AG04450 (cell line): ENCODE measurements around the gene FAM131A. TPM values are rescaled to one million over a fixed set of nuclear protein-coding genes. Genes with fewer than 3 reads are reported as not detected.

Source experiments
- CTCF ChIA-PET: fragments of 300-600, 350-600 bp; formaldehyde crosslinking; extraction: SDS; loops from one replicate; lab custom pipeline; 2022; ENCODE audit warnings: antibody characterized with exemption, inconsistent platforms; lab: Charles Lee
- POLR2A ChIA-PET: fragments of 350-600 bp; formaldehyde crosslinking; extraction: SDS; loops from one replicate; lab custom pipeline; 2021; ENCODE audit warnings: antibody characterized with exemption, inconsistent platforms; lab: Yijun Ruan, JAX
- DNase-seq: peaks from one replicate; pipeline ENCODE4 v3.0.0-alpha.2; 2011; ENCODE audit warnings: low read depth, low spot score
- H3K27ac ChIP-seq: one replicate; pipeline ENCODE4 v1.5.1; 2012; ENCODE audit warnings: low read depth, low read length, control low read depth
- H3K27me3 ChIP-seq: one replicate; pipeline ENCODE4 v1.6.0; 2012; ENCODE audit warnings: low read length; ENCODE audit not compliant: control insufficient read depth, insufficient read depth
- H3K4me3 ChIP-seq: 2 replicates; pipeline ENCODE4 v1.5.1; 2011; ENCODE audit warnings: mild to moderate bottlenecking, low read depth, low read length, control low read depth
- H3K9me3 ChIP-seq: 2 replicates; pipeline ENCODE4 v1.5.1; 2012; ENCODE audit warnings: low read length; ENCODE audit not compliant: control insufficient read depth, insufficient read depth
- polyA plus RNA-seq: library from polyadenylated mRNA; depleted of rRNA; stranded (reverse); fragments of >200 nt; gene quantifications from 2 replicates; pipeline ENCODE4 v1.2.3, GENCODE V29; 2011
- TF ChIP-seq, protein P1 (sequence below): IDR thresholded peaks from 2 replicates; pipeline ENCODE4 v1.5.1; 2011; ENCODE audit warnings: low read depth, low read length, control low read depth, inconsistent platforms

The FAM131A gene
- polyA plus RNA-seq, 1 experiment: 8.5 TPM

DNA sequence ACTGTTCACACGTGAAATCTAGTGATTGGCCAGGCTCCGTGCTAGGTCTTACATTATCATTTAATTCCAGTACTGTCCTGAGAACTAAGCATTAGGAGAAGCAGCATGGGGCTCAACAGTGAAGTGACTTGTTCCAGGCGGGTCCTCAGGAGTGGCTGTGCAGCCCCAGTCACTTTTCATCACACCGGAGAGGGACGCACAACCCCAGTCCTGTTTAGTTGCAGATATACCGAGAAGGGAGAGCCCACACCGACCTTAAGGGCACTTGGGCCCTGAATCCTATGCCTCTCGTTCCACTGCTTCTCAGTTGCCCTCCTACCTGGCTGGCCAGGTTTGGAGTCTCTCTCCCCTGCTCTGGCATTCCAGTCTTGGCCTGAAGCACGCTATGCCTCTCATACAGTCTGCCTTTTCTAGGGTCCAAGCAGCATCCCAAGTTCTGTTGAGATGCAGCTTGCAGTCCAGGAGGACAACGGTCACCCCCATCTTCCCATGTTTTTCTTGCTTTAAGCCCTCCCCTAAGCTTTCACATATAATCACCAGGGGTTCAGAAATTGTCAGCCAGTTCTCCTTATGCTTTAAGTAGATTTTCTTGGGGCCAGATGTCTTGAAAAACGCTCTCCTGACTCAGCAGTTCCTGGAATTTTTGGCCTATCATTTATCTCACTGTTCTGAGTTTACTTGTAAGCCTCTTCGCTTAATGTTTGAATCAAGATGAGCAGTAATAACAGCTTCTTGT lies 10.1 kb downstream of the FAM131A start:
- Histone ChIP-seq H3K27me3 (no peaks in the 10 kb centered on the region), H3K9me3 (no peaks in the 10 kb centered on the region), H3K27ac (no peak overlapping the region), H3K4me3 (no peak overlapping the region)
- no peak for DNase-seq
- ChIA-PET POLR2A (interaction anchor here (0.6 to 0.8 kb wide), 4 partner anchors 9 to 455 kb away, joined by 3 to 5 read pairs (median 4); partner anchors contain the start of gene FAM131A), CTCF (interaction anchor here (1.4 kb wide), 1 partner anchor 24 kb away, joined by 3 read pairs; no protein-coding TSS in a partner anchor)
- TF ChIP-seq, protein P1, sequence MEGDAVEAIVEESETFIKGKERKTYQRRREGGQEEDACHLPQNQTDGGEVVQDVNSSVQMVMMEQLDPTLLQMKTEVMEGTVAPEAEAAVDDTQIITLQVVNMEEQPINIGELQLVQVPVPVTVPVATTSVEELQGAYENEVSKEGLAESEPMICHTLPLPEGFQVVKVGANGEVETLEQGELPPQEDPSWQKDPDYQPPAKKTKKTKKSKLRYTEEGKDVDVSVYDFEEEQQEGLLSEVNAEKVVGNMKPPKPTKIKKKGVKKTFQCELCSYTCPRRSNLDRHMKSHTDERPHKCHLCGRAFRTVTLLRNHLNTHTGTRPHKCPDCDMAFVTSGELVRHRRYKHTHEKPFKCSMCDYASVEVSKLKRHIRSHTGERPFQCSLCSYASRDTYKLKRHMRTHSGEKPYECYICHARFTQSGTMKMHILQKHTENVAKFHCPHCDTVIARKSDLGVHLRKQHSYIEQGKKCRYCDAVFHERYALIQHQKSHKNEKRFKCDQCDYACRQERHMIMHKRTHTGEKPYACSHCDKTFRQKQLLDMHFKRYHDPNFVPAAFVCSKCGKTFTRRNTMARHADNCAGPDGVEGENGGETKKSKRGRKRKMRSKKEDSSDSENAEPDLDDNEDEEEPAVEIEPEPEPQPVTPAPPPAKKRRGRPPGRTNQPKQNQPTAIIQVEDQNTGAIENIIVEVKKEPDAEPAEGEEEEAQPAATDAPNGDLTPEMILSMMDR: no peak

GRCh38 chr3:184348057-184348382 lies 10.6 kb downstream of the FAM131A start:
- CTCF ChIA-PET: interaction anchor here (1.1 kb wide), 1 partner anchor 24 kb away, joined by 5 read pairs; no protein-coding TSS in a partner anchor
- Histone ChIP-seq H3K4me3 (no peak overlapping the region), H3K9me3 (no peaks in the 10 kb centered on the region), H3K27ac (no peak overlapping the region), H3K27me3 (no peaks in the 10 kb centered on the region)
- TF ChIP-seq, protein P1: no peak
- POLR2A ChIA-PET: interaction anchor here (0.6 to 0.8 kb wide), 4 partner anchors 9 to 456 kb away, joined by 3 to 5 read pairs (median 4); partner anchors contain the start of gene FAM131A
- no peak for DNase-seq

DNA sequence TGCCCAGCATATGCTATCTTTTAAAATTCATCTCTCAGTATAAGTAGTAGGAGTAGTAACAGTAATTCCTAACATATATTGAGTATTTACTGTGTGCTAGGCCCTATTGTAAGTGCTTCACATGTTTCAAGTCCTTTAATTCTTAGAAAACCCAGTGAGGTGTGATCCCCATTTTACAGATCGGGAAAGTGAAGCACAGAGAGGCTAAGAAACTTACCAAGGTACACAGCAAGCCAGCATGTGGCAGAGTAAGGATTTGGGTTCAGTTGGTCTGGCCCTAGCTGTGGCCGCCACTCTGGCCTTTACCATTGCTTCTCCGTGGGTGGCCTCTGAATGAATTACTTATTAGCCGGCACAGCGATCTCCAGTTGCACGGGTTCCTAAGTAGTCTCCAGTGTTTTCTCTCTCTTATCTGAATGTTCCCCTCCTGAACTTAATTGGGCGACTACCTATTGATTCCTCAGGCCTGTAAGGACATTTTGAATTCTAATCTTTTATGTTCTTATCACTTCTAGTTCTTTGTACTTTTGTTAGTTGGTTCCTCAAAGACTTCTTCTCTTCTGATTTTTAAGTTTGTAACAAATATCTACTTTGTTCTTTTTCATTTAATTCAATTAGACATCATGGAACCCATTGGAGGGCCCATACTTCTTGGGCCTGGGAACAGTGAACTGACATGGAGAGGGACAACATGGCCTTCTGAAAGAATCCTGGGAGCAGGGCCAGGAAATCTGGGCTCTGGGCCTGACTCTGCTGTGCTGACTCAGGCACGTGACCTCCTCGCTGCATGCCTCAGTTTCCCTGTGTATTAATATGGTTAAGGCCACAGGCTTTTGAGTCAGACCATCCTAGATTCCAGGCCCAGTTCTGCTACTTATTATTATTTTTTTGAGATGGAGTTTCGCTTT lies 12.4 kb downstream of the FAM131A start:
- ChIA-PET POLR2A (no interaction called here), CTCF (no interaction called here)
- H3K27ac ChIP-seq: no peak overlapping the region
- H3K4me3 ChIP-seq: no peak overlapping the region
- H3K9me3 ChIP-seq: no peaks in the 10 kb centered on the region
- no peak for DNase-seq
- TF ChIP-seq, protein P1: no peak
- no peaks in the 10 kb centered on the region for H3K27me3 ChIP-seq

GRCh38 chr3:184350618-184351017 lies 13.2 kb downstream of the FAM131A start:
- H3K9me3 ChIP-seq: no peaks in the 10 kb centered on the region
- H3K27ac ChIP-seq: no peak overlapping the region
- DNase-seq: no peak
- no peak overlapping the region for H3K4me3 ChIP-seq
- CTCF ChIA-PET: no interaction called here
- H3K27me3 ChIP-seq: no peaks in the 10 kb centered on the region
- POLR2A ChIA-PET: no interaction called here
- TF ChIP-seq, protein P1: no peak
